Nephron progenitor cell (in vitro differentiated cells): ENCODE data around the gene PFN1.

Experiments
- DNase-seq: peaks from one replicate; pipeline ENCODE4 v3.0.0; 2021
- H3K27ac Mint-ChIP-seq: 2 replicates; pipeline ENCODE4 v1.8.0; 2021; ENCODE audit warnings: mild to moderate bottlenecking, moderate library complexity, mixed read lengths
- H3K27me3 Mint-ChIP-seq: 2 replicates; pipeline ENCODE4 v1.8.0; 2021; ENCODE audit warnings: mild to moderate bottlenecking, low read depth, mixed read lengths; ENCODE audit not compliant: poor library complexity
- H3K36me3 Mint-ChIP-seq: 2 replicates; pipeline ENCODE4 v1.8.0; 2021; ENCODE audit warnings: low read depth, mixed read lengths
- H3K4me1 Mint-ChIP-seq: 2 replicates; pipeline ENCODE4 v1.8.0; 2021; ENCODE audit warnings: mixed read lengths
- H3K4me3 Mint-ChIP-seq: 2 replicates; pipeline ENCODE4 v1.8.0; 2021; ENCODE audit warnings: mild to moderate bottlenecking, moderate library complexity, mixed read lengths
- H3K9me3 Mint-ChIP-seq: 2 replicates; pipeline ENCODE4 v1.8.0; 2021; ENCODE audit warnings: mild to moderate bottlenecking, moderate library complexity, mixed read lengths
- CTCF ChIP-seq: fragments of 200-600 bp; sonication (generic); IDR thresholded peaks from 2 replicates; pipeline ENCODE4 v1.5.0; 2021; ENCODE audit warnings: antibody characterized with exemption

Gene PFN1

GRCh38 chr17:4969551-4970173, 21.3 kb upstream of the PFN1 start:
- Mint-ChIP-seq H3K27ac (no peak overlapping the region), H3K4me1 (peaks cover 29% of the 10 kb centered on the region), H3K9me3 (peaks cover 14% of the 10 kb centered on the region), H3K36me3 (peaks cover 41% of the 10 kb centered on the region), H3K4me3 (no peak overlapping the region), H3K27me3 (peaks cover 8% of the 10 kb centered on the region)
- TF ChIP-seq CTCF, result no peak
- DNase-seq, result no peak

- Mint-ChIP-seq H3K36me3 (peaks cover 46% of the 10 kb centered on the region), H3K4me3 (no peak overlapping the region), H3K9me3 (peaks cover 14% of the 10 kb centered on the region), H3K4me1 (peaks cover 29% of the 10 kb centered on the region), H3K27ac (no peak overlapping the region), H3K27me3 (peaks cover 8% of the 10 kb centered on the region)
- TF ChIP-seq CTCF, result no peak
- DNase-seq, result peak; percentile 28
Measured at GRCh38 chr17:4969047-4969550, 20.8 kb upstream of the PFN1 start.

DNA sequence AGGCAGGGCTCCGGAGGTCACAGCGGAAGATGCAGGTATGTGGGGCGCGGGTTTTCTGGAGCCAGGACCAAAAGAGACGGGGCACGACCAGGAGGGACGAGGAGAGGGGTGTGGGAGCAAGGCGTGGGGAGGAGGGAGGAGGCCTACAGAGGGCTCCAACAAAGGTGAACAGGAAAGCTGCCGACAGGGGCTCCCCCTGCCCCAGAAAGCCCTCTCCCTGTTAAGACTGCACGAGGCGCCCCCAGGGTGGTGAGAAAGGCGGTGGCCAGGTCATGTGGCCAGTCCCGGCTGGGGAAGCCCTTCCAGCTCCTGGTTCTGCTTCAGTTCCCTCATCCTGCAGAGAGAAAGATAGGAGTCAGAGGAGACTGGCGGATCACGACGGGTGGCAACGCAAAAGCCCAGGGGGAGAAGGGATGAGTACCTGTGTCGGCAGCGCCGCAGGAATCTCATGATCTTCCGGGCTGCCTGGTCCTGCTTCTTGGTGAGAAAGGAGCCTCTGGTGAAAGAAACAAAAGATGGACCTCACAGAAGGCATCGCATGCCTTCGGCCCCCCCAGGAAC, 20.2 kb upstream of the PFN1 start:
- H3K36me3 Mint-ChIP-seq, result peaks cover 44% of the 10 kb centered on the region
- no peak overlapping the region for H3K4me3 Mint-ChIP-seq
- peaks cover 5% of the 10 kb centered on the region for H3K27me3 Mint-ChIP-seq
- peaks cover 29% of the 10 kb centered on the region for H3K4me1 Mint-ChIP-seq
- no peak overlapping the region for H3K27ac Mint-ChIP-seq
- no peak for TF ChIP-seq CTCF
- peaks cover 14% of the 10 kb centered on the region for H3K9me3 Mint-ChIP-seq
- DNase-seq, result peak; percentile 45

GRCh38 chr17:4967539-4968485, 19.5 kb upstream of the PFN1 start, which contains the start of gene SPAG7:
Gene SPAG7 (minus strand): TSS chr17:4967817. CDS start chr17:4967804, 13 bp downstream.
- Mint-ChIP-seq H3K4me1 (peaks cover 25% of the 10 kb centered on the region), H3K27me3 (peaks cover 3% of the 10 kb centered on the region), H3K36me3 (peaks cover 49% of the 10 kb centered on the region), H3K4me3 (no peak within 1 kb of the TSS), H3K9me3 (peaks cover 14% of the 10 kb centered on the region), H3K27ac (no peak within 1 kb of the TSS)
- DNase-seq, result peak; percentile 95
- TF ChIP-seq CTCF, result no peak

DNA sequence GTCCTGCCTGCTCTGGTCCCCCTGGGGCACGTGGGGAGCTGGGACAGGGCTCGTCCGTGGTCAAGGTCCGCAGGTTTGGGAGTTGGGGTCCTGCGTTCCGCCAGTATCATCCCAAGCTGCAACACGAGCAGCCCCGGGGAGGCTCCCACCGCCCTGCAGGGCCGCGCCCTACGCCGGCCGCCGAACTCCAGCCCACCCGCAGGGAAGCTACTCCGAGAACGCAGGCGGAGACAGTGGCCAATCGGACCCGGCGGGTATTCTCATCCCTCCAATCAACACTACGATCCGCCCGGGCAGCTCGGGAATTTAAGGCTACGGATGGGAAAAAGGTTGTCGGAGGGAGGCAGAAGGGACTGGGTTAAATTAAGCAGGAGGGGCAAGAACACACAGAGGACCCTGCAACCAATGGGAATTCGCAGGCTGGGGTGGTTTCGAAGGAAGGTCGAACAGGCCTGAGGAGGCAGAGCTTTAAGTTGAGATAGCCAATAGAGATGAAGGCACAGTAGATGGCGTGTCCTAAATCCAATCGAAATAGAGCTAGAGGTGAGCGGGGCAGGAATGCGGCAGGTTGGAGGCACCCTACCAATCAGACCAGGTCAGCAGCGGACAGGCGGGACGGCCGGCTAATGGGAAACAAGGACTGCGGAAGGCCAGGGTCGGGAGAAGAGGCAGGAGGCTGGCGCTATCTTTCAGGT, 18.7 kb upstream of the PFN1 start:
- Mint-ChIP-seq H3K27ac (no peak overlapping the region), H3K4me3 (no peak overlapping the region), H3K9me3 (peaks cover 14% of the 10 kb centered on the region), H3K4me1 (peaks cover 17% of the 10 kb centered on the region), H3K36me3 (peaks cover 44% of the 10 kb centered on the region), H3K27me3 (peaks cover 2% of the 10 kb centered on the region)
- TF ChIP-seq CTCF, result no peak
- peak; percentile 93 for DNase-seq
